MCF 10A (cell line): Measurements from ENCODE around the gene PCNX4. TPM values are rescaled to one million over a fixed set of nuclear protein-coding genes. Genes with fewer than 3 reads are reported as not detected.

ENCODE experiments used
- BruUV-seq: library from RNA; stranded (reverse); fragments of 400-500 nt; replicated peaks from 2 replicates; lab custom pipeline; 2021; lab: Mats Ljungman, UMichigan
- CTCF ChIA-PET: fragments of 300-600 bp; sonication (Branson Sonifier 250); formaldehyde crosslinking; extraction: SDS; loops from one replicate; lab custom pipeline; 2021; ENCODE audit warnings: antibody characterized with exemption, inconsistent platforms; lab: Yijun Ruan, JAX
- POLR2A ChIA-PET: fragments of 300-600, 350-650 bp; sonication (Branson Sonifier 250); formaldehyde crosslinking; extraction: SDS; loops from one replicate; lab custom pipeline; 2020; ENCODE audit warnings: antibody characterized with exemption, inconsistent platforms; lab: Yijun Ruan, JAX
- DNase-seq: peaks from one replicate; pipeline ENCODE4 v3.0.0-alpha.2; 2018; ENCODE audit not compliant: unreplicated experiment
- H3K27ac Mint-ChIP-seq: one replicate; pipeline ENCODE4 v1.8.0; 2022; ENCODE audit warnings: mild to moderate bottlenecking, low read depth, mixed read lengths; ENCODE audit not compliant: unreplicated experiment
- H3K27me3 Mint-ChIP-seq: one replicate; pipeline ENCODE4 v1.8.0; 2022; ENCODE audit warnings: mixed read lengths; ENCODE audit not compliant: insufficient read depth, unreplicated experiment
- H3K36me3 Mint-ChIP-seq: one replicate; pipeline ENCODE4 v1.8.0; 2022; ENCODE audit warnings: mild to moderate bottlenecking, moderate library complexity, mixed read lengths; ENCODE audit not compliant: insufficient read depth, unreplicated experiment
- H3K4me1 Mint-ChIP-seq: one replicate; pipeline ENCODE4 v1.8.0; 2022; ENCODE audit warnings: mixed read lengths; ENCODE audit not compliant: insufficient read depth, unreplicated experiment
- H3K4me3 Mint-ChIP-seq: one replicate; pipeline ENCODE4 v1.8.0; 2022; ENCODE audit warnings: mild to moderate bottlenecking, moderate library complexity, mixed read lengths; ENCODE audit not compliant: unreplicated experiment
- H3K9me3 Mint-ChIP-seq: one replicate; pipeline ENCODE4 v1.8.0; 2022; ENCODE audit warnings: mixed read lengths; ENCODE audit not compliant: unreplicated experiment
- CTCF ChIP-seq: fragments of 200-600 bp; IDR thresholded peaks from one replicate; pipeline ENCODE4 v1.8.0; 2022; ENCODE audit warnings: antibody characterized with exemption, mild to moderate bottlenecking; ENCODE audit not compliant: unreplicated experiment
- intact Hi-C: fragments of 100-400 bp; cut with micrococcal nuclease; formaldehyde crosslinking; loops from 2 replicates; pipeline ENCODE4 v1.14.1; 2022
- total RNA-seq: library from RNA; stranded (reverse); gene quantifications from 2 replicates; pipeline ENCODE4 v1.2.3, GENCODE V29; 2022

The PCNX4 gene
- total RNA-seq, 1 experiment from 2014 or later = 62.8 TPM

GRCh38 chr14:60170948-60171347 is 79.2 kb downstream of the PCNX4 start:
- no peak for DNase-seq
- H3K4me3 Mint-ChIP-seq = no peak overlapping the region
- no peaks in the 10 kb centered on the region for H3K27me3 Mint-ChIP-seq
- no TSS peak for BruUV-seq
- H3K4me1 Mint-ChIP-seq = peaks cover 12% of the 10 kb centered on the region
- no peak overlapping the region for H3K27ac Mint-ChIP-seq
- POLR2A ChIA-PET = interaction anchor here (0.7 to 1.5 kb wide), 3 partner anchors 78 to 82 kb away, joined by 3 to 4 read pairs (median 3); partner anchors contain the start of gene PPM1A
- intact Hi-C loops = no loop called here
- H3K9me3 Mint-ChIP-seq = no peaks in the 10 kb centered on the region
- no peak for TF ChIP-seq CTCF
- no peaks in the 10 kb centered on the region for H3K36me3 Mint-ChIP-seq
- CTCF ChIA-PET = interaction anchor here (0.8 to 1.6 kb wide), 2 partner anchors 11 to 106 kb away, joined by 3 to 4 read pairs; no protein-coding TSS in a partner anchor

GRCh38 chr14:60171690-60172089 is 80.0 kb downstream of the PCNX4 start:
- intact Hi-C loops = no loop called here
- Mint-ChIP-seq H3K4me1 (peaks cover 12% of the 10 kb centered on the region), H3K27ac (no peak overlapping the region), H3K27me3 (no peaks in the 10 kb centered on the region), H3K9me3 (no peaks in the 10 kb centered on the region), H3K4me3 (no peak overlapping the region), H3K36me3 (no peaks in the 10 kb centered on the region)
- BruUV-seq = no TSS peak
- ChIA-PET CTCF (interaction anchor here (0.8 to 1.6 kb wide), 2 partner anchors 10 to 107 kb away, joined by 3 to 4 read pairs; no protein-coding TSS in a partner anchor), POLR2A (interaction anchor here (0.7 to 1.5 kb wide), 4 partner anchors 77 to 104 kb away, joined by 3 to 4 read pairs (median 3); partner anchors contain the start of gene PPM1A)
- no peak for DNase-seq
- no peak for TF ChIP-seq CTCF

GRCh38 chr14:60174352-60175254 is 82.9 kb downstream of the PCNX4 start:
- Mint-ChIP-seq H3K9me3 (no peaks in the 10 kb centered on the region), H3K36me3 (no peaks in the 10 kb centered on the region), H3K27me3 (no peaks in the 10 kb centered on the region), H3K4me3 (no peak overlapping the region), H3K27ac (no peak overlapping the region), H3K4me1 (peaks cover 16% of the 10 kb centered on the region)
- no peak for TF ChIP-seq CTCF
- BruUV-seq = no TSS peak
- ChIA-PET POLR2A (interaction anchor here (0.5 to 3.1 kb wide), 5 partner anchors 10 to 214 kb away, joined by 3 to 17 read pairs (median 3); partner anchors contain the start of gene DHRS7), CTCF (interaction anchor here (0.9 to 1.5 kb wide), 5 partner anchors 9 to 212 kb away, joined by 4 to 7 read pairs (median 4); partner anchors contain the start of gene DHRS7)
- no peak for DNase-seq
- intact Hi-C loops = no loop called here
